GM19193 (cell line): Measurements from ENCODE around the gene RNF214.

Experiments used
- POLR2A ChIP-seq: IDR thresholded peaks from 4 replicates; pipeline ENCODE4 v1.6.1; 2011; ENCODE audit not compliant: insufficient read depth, insufficient read length; ENCODE audit errors: extremely low read depth

RNF214 gene

DNA sequence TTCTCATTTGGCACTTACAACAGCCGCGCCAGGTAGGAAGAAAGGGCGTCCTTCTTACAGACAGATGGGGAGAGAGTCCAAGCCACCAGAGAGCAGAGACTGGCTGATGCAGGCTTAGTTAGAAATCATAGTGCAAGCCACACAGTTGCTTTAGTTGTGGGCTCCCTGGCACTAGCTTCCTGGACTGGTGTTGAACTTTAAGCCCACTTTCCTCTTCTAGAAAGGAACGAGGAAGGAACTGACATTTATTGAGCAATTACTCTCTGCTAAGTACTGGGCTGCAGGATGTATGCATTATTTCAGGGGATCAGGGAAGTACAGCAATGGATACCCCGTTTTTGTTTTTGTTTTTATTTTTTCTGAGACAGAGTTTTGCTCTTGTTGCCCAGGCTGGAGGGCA is 80.6 kb downstream of the RNF214 start:
- no peak for TF ChIP-seq POLR2A

DNA sequence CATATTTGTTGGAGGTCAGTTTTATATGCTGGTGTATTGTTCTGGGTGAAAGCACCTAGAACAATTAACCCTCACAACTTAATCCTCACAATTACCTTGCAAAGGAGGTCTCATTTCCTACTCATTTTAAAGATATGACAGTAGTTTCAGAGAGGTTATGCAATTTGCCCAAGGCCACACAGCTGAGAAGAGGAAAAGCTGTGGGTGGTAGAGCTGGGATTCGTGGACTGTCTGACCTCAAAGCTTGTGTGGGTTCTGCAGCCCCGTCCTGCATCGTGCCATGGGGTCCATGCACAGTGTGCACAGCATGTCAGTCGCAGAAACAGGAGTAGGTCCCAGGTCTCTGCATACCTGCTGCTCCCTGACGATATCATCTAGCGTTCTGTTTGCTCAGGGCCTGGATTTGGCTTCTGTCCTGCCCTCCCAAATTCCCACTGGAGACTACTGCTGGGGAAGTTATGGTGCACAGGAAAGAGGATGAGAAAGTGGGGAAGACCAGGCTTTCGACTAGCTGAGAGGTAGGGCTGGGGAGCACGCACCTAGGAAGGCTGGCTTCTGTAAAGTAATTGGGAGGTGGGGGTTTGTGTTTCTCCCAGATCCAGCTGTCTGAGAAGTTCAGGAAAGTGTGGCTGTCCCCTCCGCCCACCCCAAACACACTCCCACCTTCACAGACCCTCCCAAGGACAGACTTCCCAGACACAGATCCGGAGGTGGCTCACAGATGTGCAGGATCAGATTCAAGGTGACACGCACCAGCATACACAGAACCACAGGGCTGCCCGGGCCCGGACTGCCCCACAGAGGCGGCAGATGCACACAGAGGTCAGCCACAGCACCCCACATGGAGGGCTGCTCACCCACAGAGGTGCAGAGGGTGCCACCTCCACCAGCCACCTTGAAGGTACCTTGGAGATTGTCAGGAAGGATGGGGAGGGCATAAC is 81.6 kb downstream of the RNF214 start:
- no peak for TF ChIP-seq POLR2A

DNA sequence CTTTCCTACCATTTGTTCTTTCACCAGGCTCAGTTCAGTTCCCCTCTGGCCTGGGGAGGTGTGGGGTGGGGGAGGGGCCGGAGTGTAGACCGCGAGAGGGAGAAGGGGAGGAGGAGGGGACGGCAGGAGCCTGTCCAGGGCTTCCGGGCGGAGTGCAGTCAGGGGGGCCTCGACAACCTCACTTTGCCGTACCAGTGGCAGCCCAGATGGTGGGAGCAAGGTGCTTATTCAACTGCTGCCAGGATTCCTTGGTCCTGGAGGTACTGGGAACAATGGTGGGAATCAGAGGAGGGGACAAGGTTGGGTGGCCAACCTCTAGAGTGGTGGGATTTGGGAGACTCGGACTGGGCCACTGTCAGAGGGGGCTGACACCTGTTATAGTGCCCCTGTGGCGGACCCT is 82.4 kb downstream of the RNF214 start:
- TF ChIP-seq POLR2A = no peak

DNA sequence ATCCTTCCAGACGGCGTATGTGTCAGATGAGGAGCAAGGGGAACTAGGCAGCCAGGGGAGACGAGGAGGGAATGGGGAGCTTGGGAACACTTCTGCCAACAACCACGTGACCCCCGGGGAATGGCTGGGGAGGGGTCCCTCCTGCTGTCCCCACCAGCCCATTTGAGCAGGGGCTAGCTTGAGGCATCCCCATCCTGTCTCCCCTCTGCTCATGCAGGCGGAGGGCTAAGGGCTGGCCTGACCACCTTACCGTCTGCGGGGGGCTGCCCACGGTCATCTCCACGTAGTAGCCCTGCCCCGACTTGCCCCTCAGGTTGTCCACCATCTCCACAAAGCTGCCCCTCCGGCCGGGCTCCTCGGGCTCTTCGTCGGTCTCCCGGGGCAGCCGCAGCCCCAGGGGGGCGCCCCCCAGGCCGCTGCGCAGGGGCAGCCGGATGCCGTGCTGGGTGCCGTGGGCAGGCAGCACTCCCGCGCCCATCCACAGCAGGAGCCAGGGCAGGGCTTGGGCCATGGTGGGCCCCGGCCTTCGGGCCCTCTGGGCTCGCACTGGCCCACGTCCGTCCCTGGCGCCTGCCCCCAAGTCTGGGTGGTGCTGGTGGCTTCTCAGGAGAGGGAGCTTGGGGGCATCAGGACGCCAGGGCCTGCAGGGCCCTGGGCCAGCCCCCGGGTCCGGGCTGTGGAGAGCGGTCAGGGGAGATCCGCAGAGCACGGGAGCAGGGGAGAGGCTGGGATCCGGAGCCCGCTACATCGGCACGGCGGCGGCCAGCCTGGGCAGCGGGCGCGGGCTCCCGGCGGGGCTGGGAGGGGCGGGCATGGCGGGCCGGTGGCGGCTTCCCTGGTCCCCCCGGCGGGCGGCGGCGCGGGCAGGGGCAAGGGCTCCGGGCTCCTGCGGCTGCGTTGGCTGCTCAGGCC is 83.1 kb downstream of the RNF214 start:
- no peak for TF ChIP-seq POLR2A

DNA sequence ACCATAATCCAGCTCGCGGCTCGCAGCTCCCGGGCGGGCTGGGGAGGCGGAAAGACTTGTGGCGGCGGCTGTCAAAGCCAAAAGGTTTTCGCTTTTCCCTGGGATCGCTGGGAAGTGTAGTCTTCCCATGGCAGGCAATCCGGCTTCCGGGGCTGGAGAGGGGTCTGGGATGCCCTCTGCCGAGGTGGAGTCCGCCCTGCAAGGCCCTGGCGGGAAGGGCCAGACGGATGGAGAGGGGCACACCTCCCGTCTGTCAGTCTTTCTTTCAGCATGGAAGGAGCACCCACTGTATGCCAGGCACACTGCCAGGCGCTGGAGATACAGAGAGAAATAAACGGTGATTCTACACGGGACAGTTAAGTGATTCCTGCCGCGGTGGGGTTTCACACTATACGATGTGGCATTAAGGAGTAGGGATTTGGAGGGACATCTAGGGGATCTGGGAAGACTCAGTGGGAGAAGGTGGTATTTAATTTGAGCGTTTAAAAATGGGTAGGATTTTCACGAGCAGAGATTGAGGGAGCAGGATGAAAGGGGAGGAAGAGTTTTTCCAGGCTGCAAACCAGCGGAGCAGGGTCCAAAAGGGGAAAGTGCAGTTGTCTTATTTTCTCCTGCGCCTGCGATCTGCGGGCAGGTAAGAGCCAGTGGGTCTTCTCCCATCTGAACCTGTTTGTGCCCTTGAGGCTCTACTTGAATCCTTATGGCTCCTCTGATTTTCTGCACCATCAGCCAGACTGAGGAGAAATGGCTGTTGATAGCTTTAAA is 83.9 kb downstream of the RNF214 start, which contains the start of gene BACE1:
TSS of gene BACE1 (minus strand) at position 60 of the 765 bp plus-strand sequence. CDS start 461 bp downstream, outside the sequence.
- TF ChIP-seq POLR2A = no peak

DNA sequence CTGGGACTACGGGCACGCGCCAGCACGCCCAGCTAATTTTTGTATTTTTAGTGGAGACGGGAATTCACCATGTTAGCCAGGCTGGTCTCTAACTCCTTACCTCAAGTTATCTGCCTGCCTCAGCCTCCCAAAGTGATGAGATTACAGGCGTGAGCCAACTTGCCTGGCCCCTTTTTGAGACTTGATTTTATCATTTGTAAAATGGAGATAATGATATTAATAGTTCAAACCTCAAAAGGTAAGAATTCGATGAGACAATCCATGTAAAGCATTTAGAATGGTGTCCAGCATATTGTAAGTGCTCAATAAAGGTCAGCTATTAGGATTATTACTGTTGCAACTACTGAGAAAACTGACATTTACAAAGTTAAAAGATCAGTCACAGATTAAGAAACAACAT is 86.3 kb downstream of the RNF214 start:
- TF ChIP-seq POLR2A = no peak

DNA sequence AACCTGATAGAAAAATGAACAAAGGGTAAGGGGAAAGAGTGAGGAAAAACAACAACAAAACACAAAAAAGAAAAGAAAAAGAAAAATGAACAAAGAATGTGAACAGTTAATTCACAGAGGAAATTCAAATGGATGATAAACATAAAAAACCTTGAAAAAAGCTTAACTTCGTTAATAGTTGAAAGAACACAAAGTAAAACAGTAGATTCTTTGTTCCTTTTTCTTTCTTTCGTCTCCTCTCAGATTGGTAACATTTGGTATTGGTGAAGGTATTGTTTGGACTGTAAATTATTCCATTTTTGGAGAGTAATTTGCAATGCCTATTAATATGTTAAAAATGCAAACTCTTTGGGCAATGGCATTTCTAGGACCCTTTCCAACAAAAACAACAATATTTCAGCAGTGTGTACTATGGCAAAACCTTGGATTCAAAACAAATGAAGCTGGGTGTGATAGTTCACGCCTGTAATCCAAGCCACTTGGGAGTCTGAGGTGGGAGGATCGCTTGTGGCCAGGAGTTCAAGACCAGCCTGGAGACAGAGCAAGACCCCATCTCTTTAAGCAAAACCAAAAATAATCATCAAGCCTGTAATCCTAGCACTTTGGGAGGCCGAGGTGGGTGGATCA is 86.9 kb downstream of the RNF214 start:
- no peak for TF ChIP-seq POLR2A

DNA sequence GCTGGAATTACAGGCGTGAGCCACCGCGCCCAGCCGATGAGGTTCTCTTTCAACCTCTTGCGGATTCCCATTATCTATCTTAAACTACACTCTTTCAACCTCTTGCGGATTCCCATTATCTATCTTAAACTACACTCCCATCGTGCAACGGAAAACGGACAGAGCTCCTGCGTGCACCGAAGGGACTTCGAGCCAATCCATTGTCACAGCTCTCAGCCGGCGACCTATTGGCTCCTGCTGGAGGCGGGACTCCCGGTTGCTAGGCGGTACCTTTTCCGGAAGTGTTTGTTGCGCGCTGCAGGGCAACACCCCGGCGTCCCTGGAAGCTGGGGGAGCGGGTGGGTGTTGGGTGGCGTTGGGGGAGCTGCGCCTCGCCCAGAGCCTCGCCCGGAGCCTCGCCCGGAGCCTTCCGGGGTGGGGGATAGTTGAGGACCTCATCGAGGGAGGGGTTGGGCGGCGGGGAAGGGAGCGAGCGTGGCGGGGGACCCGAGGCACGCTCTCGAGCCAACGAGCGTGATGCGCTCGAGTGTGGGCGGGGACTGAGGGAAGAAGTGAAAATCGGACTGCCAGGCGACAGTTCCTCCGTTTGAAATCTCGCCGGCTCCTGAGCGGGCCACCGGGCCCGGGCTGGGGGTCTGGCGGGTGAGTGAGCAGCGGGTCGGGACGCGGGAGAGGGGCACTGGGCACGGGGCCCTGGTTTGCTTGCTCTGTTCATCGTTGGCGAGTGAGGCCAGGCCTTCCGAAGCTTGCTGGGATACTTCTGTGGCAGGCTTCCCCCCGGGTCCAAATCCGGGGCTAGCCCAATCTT is 95.3 kb downstream of the RNF214 start, which contains the start of gene CEP164:
TSS of gene CEP164 (plus strand) at position 288 of the 808 bp plus-strand sequence. CDS start 10,733 bp downstream, outside the sequence.
- peak; percentile 89 for TF ChIP-seq POLR2A

DNA sequence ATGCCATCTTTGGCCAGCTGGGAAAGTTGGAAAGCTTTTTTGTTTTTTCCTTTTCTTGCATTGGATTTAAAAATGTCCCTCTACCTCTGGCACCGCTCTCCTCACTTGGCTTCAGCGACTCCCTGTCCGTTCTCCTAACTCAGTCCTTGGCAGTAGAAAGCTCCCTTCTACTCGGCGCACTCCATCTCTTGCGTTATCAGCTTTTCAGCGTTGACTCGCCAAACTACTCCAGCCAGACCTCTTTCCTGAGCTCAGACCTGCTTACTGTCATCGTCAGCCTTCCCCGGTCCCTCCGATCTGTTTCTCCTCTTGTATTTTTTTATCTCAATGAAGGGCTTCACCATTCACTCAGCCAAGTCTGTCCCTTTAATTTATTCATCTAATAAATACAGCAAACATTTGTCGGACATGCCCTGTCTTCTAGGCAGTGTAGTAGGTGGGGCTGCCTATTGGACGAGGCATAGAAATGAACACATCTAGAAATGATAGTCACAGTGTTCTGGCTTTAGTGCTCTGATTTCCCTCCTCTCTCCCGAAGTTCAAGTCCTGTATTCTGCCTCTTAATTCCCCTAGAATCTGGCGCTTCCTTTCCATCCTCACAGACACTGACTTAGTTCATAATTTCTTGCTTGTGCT is 96.0 kb downstream of the RNF214 start:
- TF ChIP-seq POLR2A = no peak

DNA sequence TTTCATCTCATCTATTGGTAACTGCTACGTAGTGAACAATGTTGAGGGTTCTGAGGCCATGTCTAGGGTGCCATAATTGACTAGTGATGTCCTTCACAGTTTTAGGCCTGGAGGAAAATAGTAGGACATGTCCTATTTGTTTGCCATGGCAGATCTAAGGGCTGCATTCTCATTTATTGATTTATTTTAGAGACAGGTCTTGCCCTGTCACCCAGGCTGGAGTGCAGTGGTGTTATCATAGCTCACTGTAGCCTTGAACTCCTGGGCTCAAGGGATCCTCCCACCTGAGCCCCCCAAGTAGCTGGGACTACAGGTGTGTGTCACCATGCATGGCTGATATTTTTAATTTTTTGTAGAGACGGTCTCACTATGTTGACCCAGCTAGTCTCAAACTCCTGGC is 100.4 kb downstream of the RNF214 start:
- no peak for TF ChIP-seq POLR2A

DNA sequence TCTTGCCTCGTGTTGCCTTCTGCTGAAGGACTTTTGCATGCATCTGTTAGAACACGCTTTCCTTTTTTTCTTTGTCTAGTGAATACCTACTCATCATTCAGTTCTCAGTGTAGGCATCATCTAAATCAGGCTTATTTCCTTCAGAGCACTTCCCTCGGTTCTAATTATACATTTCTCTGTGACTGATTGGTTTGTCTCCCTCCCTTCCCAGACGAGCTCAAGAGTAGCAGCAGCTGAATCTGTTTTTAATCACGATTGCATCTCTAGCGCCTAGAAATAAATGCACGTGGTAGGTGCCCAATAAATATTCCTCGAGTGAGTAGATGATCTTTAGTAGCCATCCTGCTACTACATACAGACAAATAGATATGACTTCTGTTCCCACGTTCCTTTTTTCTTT is 101.4 kb downstream of the RNF214 start:
- no peak for TF ChIP-seq POLR2A

DNA sequence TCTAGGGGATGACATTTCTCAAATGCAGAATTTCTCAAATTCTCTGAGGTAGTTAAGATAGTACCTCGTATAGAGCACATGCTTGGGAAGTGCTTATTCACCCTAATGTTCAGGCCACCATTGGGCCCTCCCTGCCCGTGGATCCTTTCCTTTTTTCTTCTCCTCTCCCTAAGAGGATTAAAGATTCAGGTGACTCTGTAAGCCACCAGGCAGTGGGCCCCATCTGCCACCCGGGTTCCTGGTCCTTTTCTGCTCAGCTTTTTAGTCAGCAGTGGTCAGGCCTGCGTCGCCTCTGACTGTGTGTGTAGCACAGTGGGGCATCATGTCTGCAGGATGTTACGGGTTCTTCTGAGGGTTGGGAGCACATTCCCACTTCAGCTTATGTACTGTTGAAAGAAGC is 102.4 kb downstream of the RNF214 start:
- TF ChIP-seq POLR2A = no peak

DNA sequence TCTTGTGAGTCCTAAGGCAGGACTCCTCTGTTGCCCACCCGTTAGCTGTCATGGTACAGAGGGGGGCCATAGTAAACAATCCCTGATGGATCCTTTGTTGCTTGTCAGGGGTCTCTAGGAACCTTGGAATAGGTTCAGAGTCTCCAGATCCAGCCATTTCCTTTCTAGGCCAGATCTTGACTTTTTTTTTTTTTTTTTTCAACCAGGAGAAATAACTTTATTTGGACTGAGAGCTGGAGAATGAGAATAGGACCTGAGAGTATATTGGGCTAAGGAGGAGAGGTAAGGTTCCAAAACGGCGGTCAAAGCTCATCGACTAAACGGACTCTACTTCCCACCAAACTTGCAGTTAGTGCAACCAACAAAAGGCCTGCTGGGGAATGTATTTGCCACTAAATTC is 102.9 kb downstream of the RNF214 start:
- TF ChIP-seq POLR2A = no peak
